Neural cell (in vitro differentiated cells): ENCODE measurements around the gene AP1S3. TPM values are rescaled to one million over a fixed set of nuclear protein-coding genes. Genes with fewer than 3 reads are reported as not detected.

ENCODE experiments used
- H2AFZ ChIP-seq: fragments of 200-600, 300-800 bp; sonication (generic), shearing (Covaris generic); 2 replicates; pipeline ENCODE4 v1.6.0; 2014; ENCODE audit warnings: low read depth, mild to moderate bottlenecking, antibody characterized with exemption, low read length, moderate library complexity
- H3F3A ChIP-seq: fragments of 200-600 bp; shearing (Covaris generic); 2 replicates; pipeline ENCODE4 v1.6.1; 2016; ENCODE audit warnings: mild to moderate bottlenecking, moderate library complexity, mixed read lengths, antibody characterized with exemption, low read length; ENCODE audit not compliant: insufficient read depth, poor library complexity, severe bottlenecking
- H3K27ac ChIP-seq: fragments of 200-600, 300-800 bp; sonication (generic), shearing (Covaris generic); 2 replicates; pipeline ENCODE4 v1.5.1; 2014; ENCODE audit warnings: mild to moderate bottlenecking, low read length, moderate library complexity
- H3K27me3 ChIP-seq: fragments of 300-800, 200-600 bp; sonication (generic), shearing (Covaris generic); 2 replicates; pipeline ENCODE4 v1.6.0; 2014; ENCODE audit warnings: mild to moderate bottlenecking, low read depth, low read length, moderate library complexity; ENCODE audit not compliant: insufficient read depth
- H3K36me3 ChIP-seq: fragments of 300-800, 200-600 bp; sonication (generic), shearing (Covaris generic); 2 replicates; pipeline ENCODE4 v1.5.1; 2014; ENCODE audit warnings: mild to moderate bottlenecking, antibody characterized with exemption, low read length, moderate library complexity; ENCODE audit not compliant: insufficient read depth
- H3K4me2 ChIP-seq: fragments of 300-800, 200-600 bp; sonication (generic), shearing (Covaris generic); 2 replicates; pipeline ENCODE4 v1.6.0; 2014; ENCODE audit warnings: mild to moderate bottlenecking, low read length
- H3K4me3 ChIP-seq: fragments of 300-800, 200-600 bp; sonication (generic), shearing (Covaris generic); 2 replicates; pipeline ENCODE4 v1.5.1; 2014; ENCODE audit warnings: mild to moderate bottlenecking, low read length, moderate library complexity
- H3K79me2 ChIP-seq: fragments of 200-600 bp; shearing (Covaris generic); replicated peaks from 2 replicates; pipeline ENCODE4 v1.6.0; 2014; ENCODE audit warnings: mild to moderate bottlenecking, low read length, moderate library complexity; ENCODE audit not compliant: insufficient read depth
- H3K9ac ChIP-seq: fragments of 300-800, 200-600 bp; sonication (generic), shearing (Covaris generic); 2 replicates; pipeline ENCODE4 v1.6.1; 2016; ENCODE audit warnings: mild to moderate bottlenecking, low read length, mixed read lengths
- H3K9me2 ChIP-seq: fragments of 200-600 bp; shearing (Covaris generic); 2 replicates; pipeline ENCODE4 v1.6.1; 2016; ENCODE audit warnings: mild to moderate bottlenecking, low read length, mixed read lengths; ENCODE audit not compliant: insufficient read depth
- H3K9me3 ChIP-seq: fragments of 200-600, 300-800 bp; sonication (generic), shearing (Covaris generic); 2 replicates; pipeline ENCODE4 v1.6.1; 2016; ENCODE audit warnings: mild to moderate bottlenecking, mixed run types, low read length, moderate library complexity, mixed read lengths
- H4K20me1 ChIP-seq: fragments of 200-600 bp; shearing (Covaris generic); 2 replicates; pipeline ENCODE4 v1.6.1; 2016; ENCODE audit warnings: mild to moderate bottlenecking, mixed run types; ENCODE audit not compliant: insufficient read depth
- EZH2 ChIP-seq: fragments of 200-600, 300-800 bp; shearing (Covaris generic), sonication (generic); IDR thresholded peaks from 2 replicates; pipeline ENCODE4 v1.6.1; 2014; ENCODE audit warnings: antibody characterized with exemption, low read length, borderline replicate concordance, mild to moderate bottlenecking; ENCODE audit not compliant: insufficient read depth, poor library complexity, severe bottlenecking
- MXI1 ChIP-seq: fragments of 450-650 bp; conservative IDR thresholded peaks from 2 replicates; pipeline ENCODE4 v1.6.1; 2014; ENCODE audit warnings: antibody characterized with exemption, mild to moderate bottlenecking; ENCODE audit not compliant: poor library complexity, severe bottlenecking
- POLR2AphosphoS5 ChIP-seq: IDR thresholded peaks from 2 replicates; pipeline ENCODE4 v1.6.1; 2012
- RAD21 ChIP-seq: fragments of 450-650 bp; conservative IDR thresholded peaks from 2 replicates; pipeline ENCODE4 v1.6.1; 2014; ENCODE audit warnings: antibody characterized with exemption, mild to moderate bottlenecking, moderate library complexity
- SMC3 ChIP-seq: fragments of 450-650 bp; conservative IDR thresholded peaks from 2 replicates; pipeline ENCODE4 v1.6.1; 2014; ENCODE audit warnings: antibody characterized with exemption, mild to moderate bottlenecking, moderate library complexity; ENCODE audit not compliant: poor library complexity
- TAF1 ChIP-seq: IDR thresholded peaks from 2 replicates; pipeline ENCODE4 v1.6.1; 2012; ENCODE audit warnings: low read depth
- polyA plus RNA-seq: library from polyadenylated mRNA; depleted of rRNA; stranded (reverse); fragments of >200 nt; gene quantifications from 2 replicates; pipeline ENCODE4 v1.2.3, GENCODE V29; 2014
- TF ChIP-seq, protein P1 (sequence below): fragments of 450-650 bp; IDR thresholded peaks from 2 replicates; pipeline ENCODE4 v1.5.1; 2014; ENCODE audit warnings: antibody characterized with exemption, mild to moderate bottlenecking, moderate library complexity; ENCODE audit not compliant: poor library complexity, severe bottlenecking
- TF ChIP-seq, protein P2 (sequence below): IDR thresholded peaks from 2 replicates; pipeline ENCODE4 v1.6.1; 2012; ENCODE audit warnings: borderline replicate concordance

AP1S3 gene
- polyA plus RNA-seq, 1 donor from 2014 or later = 2.7 TPM

DNA sequence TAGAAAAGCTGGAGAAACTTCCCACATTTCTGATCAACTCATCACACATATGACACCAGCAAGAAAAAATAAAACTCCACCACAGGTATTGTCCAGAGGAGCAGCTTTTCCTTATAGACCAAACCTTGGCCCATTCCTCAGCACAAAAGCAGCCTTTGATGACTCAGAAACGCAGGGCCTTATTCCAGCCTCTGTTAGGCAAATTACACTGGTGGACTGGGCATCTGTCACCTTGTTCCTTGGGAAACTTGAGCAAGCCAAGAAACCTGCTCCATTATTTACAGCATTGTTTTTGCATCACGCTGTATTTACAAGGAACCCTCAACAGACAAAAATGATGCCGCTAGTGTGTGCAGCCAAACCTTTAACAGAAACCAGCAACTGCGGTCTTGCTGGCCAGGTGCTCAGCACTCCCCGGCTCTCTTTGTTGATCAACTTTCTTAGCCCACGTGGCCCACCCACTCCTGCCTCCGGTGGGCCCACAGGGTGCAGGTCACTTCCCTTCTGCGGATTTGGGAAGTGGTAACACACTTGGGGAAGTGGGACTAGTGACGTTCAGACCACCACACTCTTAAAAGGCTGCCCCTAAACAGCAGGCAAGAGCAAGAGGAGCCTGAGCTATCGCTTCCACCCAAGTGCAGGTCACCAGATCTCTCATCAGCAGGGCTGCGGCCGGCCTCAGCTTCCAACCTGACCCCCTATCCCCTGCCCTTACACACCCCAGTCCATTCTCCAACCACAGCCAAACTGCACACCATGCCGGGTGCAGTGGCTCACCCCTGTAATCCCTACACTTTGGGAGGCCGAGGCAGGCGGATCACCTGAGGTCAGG, 1.5 kb downstream of the AP1S3 start:
- Histone ChIP-seq H3F3A (no peaks in the 10 kb centered on the region), H3K4me3 (peak overlapping the region; percentile 83), H3K79me2 (no peaks in the 10 kb centered on the region), H3K9me3 (no peaks in the 10 kb centered on the region), H4K20me1 (no peaks in the 10 kb centered on the region), H3K4me2 (no peak overlapping the region), H3K27me3 (peaks cover 17% of the 10 kb centered on the region), H3K27ac (no peak overlapping the region), H3K9me2 (no peaks in the 10 kb centered on the region), H2AFZ (no peak overlapping the region), H3K9ac (no peak overlapping the region), H3K36me3 (no peaks in the 10 kb centered on the region)
- TF ChIP-seq EZH2 (no peak), RAD21 (no peak), MXI1 (no peak), TAF1 (no peak)
- TF ChIP-seq, protein P1, sequence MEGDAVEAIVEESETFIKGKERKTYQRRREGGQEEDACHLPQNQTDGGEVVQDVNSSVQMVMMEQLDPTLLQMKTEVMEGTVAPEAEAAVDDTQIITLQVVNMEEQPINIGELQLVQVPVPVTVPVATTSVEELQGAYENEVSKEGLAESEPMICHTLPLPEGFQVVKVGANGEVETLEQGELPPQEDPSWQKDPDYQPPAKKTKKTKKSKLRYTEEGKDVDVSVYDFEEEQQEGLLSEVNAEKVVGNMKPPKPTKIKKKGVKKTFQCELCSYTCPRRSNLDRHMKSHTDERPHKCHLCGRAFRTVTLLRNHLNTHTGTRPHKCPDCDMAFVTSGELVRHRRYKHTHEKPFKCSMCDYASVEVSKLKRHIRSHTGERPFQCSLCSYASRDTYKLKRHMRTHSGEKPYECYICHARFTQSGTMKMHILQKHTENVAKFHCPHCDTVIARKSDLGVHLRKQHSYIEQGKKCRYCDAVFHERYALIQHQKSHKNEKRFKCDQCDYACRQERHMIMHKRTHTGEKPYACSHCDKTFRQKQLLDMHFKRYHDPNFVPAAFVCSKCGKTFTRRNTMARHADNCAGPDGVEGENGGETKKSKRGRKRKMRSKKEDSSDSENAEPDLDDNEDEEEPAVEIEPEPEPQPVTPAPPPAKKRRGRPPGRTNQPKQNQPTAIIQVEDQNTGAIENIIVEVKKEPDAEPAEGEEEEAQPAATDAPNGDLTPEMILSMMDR = no peak

DNA sequence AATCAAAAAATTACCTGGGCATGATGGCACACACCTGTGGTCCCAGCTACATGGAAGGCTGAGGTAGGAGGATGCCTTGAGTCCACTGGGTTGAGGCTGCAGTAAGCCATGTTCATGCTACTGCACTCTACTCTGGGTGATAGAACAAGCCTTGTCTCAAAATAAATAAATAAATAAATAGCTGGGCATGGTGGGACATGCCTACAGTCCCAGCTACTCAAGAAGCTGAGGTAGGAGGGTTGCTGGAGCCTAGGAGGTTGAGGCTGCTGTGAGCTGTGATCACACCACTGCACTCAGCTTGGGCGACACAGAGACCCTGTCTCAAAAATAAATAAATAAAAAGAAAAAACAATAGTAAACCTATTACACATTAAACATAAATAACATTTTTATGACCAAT, 3.0 kb downstream of the AP1S3 start:
- no peaks in the 10 kb centered on the region for H3K9me2 ChIP-seq
- H4K20me1 ChIP-seq = no peaks in the 10 kb centered on the region
- H3K9me3 ChIP-seq = no peaks in the 10 kb centered on the region
- H3K4me3 ChIP-seq = no peak overlapping the region
- H3F3A ChIP-seq = no peaks in the 10 kb centered on the region
- TF ChIP-seq TAF1 (no peak), SMC3 (no peak), EZH2 (no peak), RAD21 (no peak), POLR2AphosphoS5 (no peak), MXI1 (no peak)
- TF ChIP-seq, protein P1 = no peak
- TF ChIP-seq, protein P2, sequence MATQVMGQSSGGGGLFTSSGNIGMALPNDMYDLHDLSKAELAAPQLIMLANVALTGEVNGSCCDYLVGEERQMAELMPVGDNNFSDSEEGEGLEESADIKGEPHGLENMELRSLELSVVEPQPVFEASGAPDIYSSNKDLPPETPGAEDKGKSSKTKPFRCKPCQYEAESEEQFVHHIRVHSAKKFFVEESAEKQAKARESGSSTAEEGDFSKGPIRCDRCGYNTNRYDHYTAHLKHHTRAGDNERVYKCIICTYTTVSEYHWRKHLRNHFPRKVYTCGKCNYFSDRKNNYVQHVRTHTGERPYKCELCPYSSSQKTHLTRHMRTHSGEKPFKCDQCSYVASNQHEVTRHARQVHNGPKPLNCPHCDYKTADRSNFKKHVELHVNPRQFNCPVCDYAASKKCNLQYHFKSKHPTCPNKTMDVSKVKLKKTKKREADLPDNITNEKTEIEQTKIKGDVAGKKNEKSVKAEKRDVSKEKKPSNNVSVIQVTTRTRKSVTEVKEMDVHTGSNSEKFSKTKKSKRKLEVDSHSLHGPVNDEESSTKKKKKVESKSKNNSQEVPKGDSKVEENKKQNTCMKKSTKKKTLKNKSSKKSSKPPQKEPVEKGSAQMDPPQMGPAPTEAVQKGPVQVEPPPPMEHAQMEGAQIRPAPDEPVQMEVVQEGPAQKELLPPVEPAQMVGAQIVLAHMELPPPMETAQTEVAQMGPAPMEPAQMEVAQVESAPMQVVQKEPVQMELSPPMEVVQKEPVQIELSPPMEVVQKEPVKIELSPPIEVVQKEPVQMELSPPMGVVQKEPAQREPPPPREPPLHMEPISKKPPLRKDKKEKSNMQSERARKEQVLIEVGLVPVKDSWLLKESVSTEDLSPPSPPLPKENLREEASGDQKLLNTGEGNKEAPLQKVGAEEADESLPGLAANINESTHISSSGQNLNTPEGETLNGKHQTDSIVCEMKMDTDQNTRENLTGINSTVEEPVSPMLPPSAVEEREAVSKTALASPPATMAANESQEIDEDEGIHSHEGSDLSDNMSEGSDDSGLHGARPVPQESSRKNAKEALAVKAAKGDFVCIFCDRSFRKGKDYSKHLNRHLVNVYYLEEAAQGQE = no peak
- H3K27ac ChIP-seq = no peak overlapping the region
- no peaks in the 10 kb centered on the region for H3K36me3 ChIP-seq
- H2AFZ ChIP-seq = no peak overlapping the region
- no peak overlapping the region for H3K9ac ChIP-seq
- peaks cover 17% of the 10 kb centered on the region for H3K27me3 ChIP-seq
- H3K79me2 ChIP-seq = no peaks in the 10 kb centered on the region
- H3K4me2 ChIP-seq = no peak overlapping the region
